Bronchial smooth muscle cell (primary cell): ENCODE data around the gene TMBIM4. TPM values are rescaled to one million over a fixed set of nuclear protein-coding genes. Genes with fewer than 3 reads are reported as not detected.

ENCODE experiments used
- total RNA-seq: library from RNA; depleted of rRNA; stranded (reverse); fragments of >200 nt; gene quantifications from 2 replicates; pipeline ENCODE4 v1.2.1, GENCODE V29; 2014

The TMBIM4 gene, protein sequence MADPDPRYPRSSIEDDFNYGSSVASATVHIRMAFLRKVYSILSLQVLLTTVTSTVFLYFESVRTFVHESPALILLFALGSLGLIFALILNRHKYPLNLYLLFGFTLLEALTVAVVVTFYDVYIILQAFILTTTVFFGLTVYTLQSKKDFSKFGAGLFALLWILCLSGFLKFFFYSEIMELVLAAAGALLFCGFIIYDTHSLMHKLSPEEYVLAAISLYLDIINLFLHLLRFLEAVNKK
- 36.1 and 54.7 TPM in 2 replicates for total RNA-seq

DNA sequence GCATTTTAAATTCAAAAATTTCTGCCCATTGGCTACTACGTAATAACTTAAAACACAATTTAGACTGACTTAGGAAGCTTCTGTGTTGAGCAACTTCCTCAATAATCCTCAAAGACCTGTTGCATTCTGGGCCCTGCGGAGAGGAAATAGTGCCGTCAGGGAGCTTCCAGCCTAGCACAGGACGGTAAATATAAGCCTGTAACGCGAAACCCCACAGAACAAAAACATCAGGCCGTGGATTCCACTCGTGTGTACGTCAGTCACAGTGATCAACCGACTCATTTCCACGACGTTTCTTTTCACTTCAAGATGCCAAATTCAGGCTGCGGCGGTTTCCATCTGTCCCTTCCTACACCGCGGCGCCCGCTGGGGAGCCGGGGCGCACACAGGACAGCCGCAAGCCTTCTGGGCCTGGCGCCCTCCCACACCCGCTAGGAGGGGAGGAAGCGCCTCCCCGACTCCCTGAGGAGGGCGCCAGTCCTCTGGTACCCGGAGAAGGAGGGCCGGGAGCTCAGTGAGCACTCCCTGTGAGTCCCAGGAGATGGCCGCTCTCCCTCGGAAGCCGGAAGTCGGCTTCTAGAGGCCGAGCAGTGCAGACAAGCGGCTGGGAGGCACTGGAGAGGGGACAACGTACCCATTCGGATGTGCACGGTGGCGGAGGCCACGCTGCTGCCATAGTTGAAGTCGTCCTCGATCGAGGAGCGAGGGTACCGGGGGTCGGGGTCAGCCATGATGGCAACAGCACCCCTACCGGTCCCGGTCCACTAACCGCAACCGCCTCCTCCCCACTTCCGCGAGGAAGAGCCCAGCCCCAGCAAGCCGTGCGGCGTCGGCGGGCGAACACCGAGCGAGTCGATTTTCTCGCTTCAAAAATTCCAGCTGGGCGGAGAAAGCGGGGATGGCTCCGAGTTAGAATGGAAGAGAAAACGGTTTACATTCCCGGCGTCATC is at the start of gene TMBIM4:
Gene TMBIM4 (minus strand): TSS at position 776 of the 950 bp plus-strand sequence. CDS start 45 bp downstream, at position 731.

DNA sequence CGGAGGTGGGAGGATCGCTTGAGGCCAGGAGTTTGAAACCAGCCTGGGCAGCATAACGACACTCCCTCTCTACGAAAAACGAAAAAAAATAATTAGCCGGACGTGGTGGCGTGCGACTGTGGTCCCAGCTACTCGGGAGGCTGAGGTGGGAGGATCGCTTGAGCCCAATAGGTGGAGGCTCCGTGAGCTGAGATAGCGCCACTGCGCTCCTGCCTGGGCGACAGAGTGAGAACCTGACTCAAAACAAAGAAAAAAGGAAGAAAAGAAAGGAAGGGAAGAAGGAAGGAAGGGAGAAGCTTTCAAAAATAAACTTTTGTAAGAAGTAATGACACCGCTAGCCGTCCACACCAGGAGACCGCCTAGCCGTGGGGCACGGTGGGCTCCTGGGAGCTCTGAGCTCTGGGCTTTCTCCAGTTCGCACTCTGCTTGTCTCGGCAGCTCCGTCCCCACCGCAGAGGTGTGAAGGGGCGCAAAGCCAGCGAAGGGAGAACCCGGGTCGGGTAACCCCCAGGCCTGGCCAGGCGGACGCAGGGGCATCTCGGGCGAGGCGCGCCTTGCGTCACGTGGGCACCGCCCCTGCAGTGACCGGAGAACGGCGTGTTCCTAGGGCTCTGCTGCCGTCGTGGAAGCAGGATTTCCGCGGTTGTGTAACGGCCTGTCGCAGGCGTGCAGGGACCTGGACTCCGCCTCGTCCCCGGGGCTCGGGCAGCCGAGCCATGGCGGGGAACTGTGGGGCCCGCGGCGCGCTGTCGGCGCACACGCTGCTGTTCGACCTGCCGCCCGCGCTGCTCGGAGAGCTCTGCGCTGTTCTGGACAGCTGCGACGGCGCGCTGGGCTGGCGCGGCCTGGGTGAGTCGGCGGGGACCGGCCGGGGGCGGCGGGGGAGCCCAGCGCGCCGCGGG is 19.0 kb upstream of the TMBIM4 start, which contains the start of gene IRAK3:
Gene IRAK3 (plus strand): TSS at position 631 of the 902 bp plus-strand sequence. CDS start 86 bp downstream, at position 717.

DNA sequence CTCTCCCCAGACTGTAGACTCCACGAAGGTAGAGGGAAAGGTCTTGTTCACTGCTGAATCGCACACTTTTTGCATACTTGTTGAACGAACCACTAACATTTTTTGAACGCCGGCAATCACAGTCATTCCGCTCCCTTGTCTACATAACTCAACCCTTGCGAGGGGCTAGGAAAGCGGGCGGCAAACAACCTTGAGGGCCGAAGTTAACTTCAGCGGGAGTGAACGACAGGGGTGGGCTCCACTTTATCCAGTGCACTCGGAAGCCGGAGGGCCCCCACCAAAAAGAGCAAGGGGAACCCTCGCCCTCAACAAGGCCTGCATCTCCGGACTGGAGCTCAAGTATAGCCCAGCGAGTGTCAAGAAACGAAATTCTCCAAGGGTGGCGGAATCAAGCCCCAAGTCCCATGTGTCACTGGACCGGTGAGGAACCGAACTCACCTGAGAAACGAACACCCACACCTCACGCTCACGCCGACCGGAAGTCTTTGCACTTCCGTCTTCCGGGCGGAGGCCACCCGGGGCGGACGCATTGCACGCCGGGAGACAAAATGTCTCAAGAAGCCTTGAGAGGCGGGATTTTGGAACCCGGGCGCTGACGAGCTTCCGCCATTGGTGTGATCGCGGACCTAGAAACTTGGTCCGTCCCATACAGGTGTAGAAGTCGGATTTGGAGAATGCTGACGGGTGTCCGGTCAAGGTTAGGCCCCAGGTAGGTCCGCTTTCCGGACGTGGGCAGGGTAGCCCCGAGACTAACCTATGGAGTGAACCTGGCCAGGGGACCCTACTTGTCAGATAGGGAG is 39.3 kb downstream of the TMBIM4 start, which contains the start of gene LLPH:
Gene LLPH (minus strand): TSS at position 484 of the 800 bp plus-strand sequence. CDS start 1,644 bp downstream, outside the sequence.

Other genes with a start within 250 kb of the TMBIM4 start
- 3.8 and 4.1 TPM in 2 replicates for gene LLPH, start 39.2 kb downstream of the TMBIM4 start, total RNA-seq
- 5.1 and 6.5 TPM in 2 replicates for gene IRAK3, start 19.2 kb upstream of the TMBIM4 start, total RNA-seq
- 1.5 and 2.2 TPM in 2 replicates for gene HELB, start 132.5 kb upstream of the TMBIM4 start, total RNA-seq